Measurements from ENCODE around the gene EEF1G.

DNA sequence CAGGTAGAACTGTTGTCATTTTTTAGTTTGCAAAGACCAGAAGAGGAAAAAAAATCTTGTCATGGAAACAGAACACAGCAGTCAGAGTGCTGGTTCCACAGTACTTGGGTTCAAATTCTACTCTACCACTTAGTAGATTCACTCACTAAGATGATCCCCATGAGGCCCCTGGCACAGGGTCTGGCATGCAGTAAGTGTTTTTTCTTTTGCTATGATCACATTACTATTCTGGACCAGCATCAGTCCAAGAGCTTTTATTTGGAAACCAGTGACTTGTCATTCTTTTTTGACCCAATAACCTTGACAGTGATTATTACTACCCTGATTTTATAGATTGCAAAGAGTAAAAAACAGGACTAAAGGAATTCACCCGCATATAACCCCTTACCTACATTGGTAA, 4.1 kb downstream of the EEF1G start:
- TF ChIP-seq, protein P1, sequence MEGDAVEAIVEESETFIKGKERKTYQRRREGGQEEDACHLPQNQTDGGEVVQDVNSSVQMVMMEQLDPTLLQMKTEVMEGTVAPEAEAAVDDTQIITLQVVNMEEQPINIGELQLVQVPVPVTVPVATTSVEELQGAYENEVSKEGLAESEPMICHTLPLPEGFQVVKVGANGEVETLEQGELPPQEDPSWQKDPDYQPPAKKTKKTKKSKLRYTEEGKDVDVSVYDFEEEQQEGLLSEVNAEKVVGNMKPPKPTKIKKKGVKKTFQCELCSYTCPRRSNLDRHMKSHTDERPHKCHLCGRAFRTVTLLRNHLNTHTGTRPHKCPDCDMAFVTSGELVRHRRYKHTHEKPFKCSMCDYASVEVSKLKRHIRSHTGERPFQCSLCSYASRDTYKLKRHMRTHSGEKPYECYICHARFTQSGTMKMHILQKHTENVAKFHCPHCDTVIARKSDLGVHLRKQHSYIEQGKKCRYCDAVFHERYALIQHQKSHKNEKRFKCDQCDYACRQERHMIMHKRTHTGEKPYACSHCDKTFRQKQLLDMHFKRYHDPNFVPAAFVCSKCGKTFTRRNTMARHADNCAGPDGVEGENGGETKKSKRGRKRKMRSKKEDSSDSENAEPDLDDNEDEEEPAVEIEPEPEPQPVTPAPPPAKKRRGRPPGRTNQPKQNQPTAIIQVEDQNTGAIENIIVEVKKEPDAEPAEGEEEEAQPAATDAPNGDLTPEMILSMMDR (IDR thresholded peaks at IDR 0.05) = no peak
- TF ChIP-seq POLR2AphosphoS5 (IDR thresholded peaks at IDR 0.05) (no peak), EP300 (IDR thresholded peaks at IDR 0.05) (no peak)
